Measurements from ENCODE around the gene CSNK1G3.
A peak's percentile ranks its signal among the peaks of the same experiment; 100 is the strongest.
"Not testable (repeated sequence)": the region's sequence is repeated elsewhere in the genome, so short reads cannot be mapped to it uniquely, and the experiment has no call there.

CSNK1G3 gene

GRCh38 chr5:123511648-123512605 lies at the start of gene CSNK1G3:
Gene CSNK1G3, plus strand, starts transcription at chr5:123512177. Its CDS starts 33,487 bp downstream, at chr5:123545664.
- DNase-seq, result peak; percentile 46 to 97 (median 92)

DNA sequence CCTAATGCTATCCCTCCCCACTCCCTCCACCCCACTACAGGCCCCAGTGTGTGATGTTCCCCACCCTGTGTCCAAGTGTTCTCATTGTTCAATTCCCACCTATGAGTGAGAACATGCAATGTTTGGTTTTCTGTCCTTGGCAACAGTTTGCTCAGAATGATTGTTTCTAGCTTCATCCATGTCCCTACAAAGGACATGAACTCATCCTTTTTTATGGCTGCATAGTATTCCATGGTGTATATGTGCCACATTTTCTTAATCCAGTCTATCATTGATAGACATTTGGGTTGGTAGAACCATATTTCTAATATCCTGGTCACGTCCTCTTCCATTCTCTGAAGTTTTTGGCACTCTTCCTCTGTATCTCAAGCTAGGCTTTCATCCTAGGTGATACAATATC lies 45.1 kb upstream of the CSNK1G3 start:
- DNase-seq, result not testable (repeated sequence)

- DNase-seq, result no peak
Observed at GRCh38 chr5:123471385-123471784, 40.6 kb upstream of the CSNK1G3 start.

- DNase-seq, result no peak
Observed at GRCh38 chr5:123472150-123472924, 39.6 kb upstream of the CSNK1G3 start.

- DNase-seq, result no peak
Observed at GRCh38 chr5:123474228-123474627, 37.7 kb upstream of the CSNK1G3 start.

DNA sequence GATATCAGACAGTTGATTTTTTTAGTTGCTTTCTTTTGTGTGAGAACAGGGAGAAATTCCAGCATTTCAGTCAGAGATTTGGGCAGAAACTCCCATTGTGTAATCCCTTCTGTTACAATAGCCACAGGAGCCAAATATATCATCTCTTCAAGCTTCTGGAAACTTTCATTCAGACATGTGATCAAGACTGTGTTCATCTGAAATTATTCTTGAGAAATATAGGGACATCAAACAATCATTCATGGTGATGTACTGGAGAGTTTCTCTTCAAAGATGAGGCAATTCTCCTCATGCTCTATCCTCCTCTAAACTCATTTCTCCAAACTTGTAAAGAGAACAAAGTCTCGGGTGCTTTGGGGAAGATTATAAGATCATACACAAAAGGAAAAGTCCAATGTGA lies 35.2 kb upstream of the CSNK1G3 start:
- DNase-seq, result no peak

DNA sequence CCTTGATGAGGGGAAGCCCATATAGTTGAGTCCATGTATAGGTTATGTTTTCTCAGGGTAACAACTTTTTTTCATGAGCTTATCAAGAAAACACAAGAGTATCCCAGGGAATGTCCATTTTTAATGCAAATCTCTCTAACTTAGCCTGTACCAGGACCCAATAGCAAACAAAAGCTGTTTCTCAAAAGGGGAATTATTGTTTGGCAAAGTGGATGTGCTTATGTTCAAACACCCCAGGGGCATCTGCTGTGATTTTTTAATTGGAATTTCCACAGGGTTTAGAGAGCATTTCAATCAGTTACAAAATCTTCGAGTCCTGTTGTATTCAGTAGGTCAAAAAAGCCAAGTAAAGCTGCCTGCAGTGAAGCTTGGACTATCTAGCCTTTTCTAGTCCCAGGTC lies 33.4 kb upstream of the CSNK1G3 start:
- no peak for DNase-seq

DNA sequence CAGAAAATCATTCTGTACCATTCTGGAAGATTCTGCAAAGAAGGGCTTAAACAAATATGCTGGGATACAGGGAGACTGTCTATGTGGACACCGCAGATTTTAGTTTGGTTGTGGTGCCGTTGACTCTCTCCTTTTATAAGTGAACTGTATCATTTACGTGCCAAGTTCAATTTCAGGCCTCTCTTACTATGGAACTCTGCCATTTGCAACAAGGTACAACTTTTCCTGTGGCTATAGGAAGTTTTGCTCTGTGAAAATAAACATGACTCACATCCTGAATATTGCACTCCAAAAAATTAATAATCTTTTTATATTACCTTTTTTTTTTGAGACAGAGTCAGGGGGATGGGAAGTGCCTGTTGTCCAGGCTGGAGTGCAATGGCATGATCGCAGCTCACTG lies 29.7 kb upstream of the CSNK1G3 start:
- no peak for DNase-seq

DNA sequence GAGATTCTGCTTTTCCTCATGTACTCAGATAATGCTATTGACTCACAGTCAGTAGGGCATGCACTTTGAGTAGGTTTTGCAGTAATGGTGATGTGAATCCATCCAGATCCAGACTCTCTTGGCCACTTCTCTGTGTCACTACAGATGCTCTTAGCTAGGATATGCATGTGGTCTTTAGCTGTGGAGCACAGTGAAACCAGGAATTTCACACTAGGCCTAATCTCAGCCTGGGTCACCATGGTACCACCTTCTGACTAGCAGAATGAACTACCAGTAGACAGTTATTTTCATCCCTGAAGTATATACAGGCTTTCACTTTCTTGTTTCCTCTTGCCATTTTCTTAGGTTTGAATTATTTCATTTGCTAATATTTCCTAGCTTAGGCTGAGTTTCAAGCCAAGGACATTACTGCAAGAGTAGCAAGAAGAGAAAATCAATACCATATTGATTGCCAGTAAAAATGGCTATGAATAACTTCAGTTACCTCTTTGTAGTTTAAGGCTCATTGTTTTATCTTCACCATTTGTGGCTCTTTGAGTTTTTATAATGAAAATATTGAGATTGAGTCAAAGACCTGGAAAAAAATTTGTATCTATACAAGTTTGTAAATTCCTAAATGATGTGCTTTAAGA lies 28.4 kb upstream of the CSNK1G3 start:
- DNase-seq, result no peak

- no peak for DNase-seq
Observed at GRCh38 chr5:123485275-123485674, 26.7 kb upstream of the CSNK1G3 start.

GRCh38 chr5:123486951-123487655 lies 24.9 kb upstream of the CSNK1G3 start:
- DNase-seq, result peak in 2 of 51 donors; percentile 15 to 44

DNA sequence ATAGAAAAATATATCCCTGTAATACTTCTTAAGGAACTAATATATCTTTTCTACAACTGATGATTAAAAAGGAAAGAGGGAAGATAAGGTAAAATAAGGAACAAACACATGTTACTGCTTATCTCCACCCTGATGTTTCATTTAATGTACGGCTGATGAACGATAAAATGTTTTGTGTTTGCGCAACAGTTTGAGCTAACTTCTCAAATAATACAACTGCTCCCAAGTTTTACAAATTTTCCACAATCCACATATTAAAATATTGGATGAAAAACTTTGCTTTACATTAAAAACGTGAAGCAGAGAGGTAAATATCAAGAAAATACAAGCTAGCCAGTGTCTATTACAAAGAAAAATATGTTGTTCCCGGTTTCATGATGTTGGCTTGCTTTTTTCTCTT lies 21.0 kb upstream of the CSNK1G3 start:
- no peak for DNase-seq

GRCh38 chr5:123495211-123495610 lies 16.8 kb upstream of the CSNK1G3 start:
- not testable (repeated sequence) for DNase-seq

GRCh38 chr5:123496892-123497291 lies 15.1 kb upstream of the CSNK1G3 start:
- peak in 1 of 51 donors; percentile 3 for DNase-seq

GRCh38 chr5:123500471-123500870 lies 11.5 kb upstream of the CSNK1G3 start:
- no peak for DNase-seq

GRCh38 chr5:123502120-123502519 lies 9.9 kb upstream of the CSNK1G3 start:
- no peak for DNase-seq

DNA sequence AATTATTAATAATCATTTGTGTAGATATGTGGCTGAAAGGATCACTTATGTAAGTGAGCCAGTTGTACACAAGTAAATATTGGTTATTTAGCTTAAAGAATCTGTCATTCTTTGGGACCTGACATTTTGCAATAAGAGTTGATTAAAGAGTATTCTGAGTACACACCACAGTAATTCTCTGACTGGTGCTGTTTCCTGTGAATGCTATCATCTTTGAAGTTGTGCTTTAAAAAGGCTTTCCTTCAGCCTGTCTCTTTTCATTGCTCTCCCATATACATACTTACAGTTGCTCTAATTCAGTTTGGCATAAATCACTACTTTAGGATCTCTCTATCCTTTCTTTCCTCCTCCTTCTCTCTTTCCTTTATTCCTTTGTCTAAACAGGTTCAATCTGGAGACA lies 8.7 kb upstream of the CSNK1G3 start:
- no peak for DNase-seq

GRCh38 chr5:123505633-123506032 lies 6.3 kb upstream of the CSNK1G3 start:
- DNase-seq, result no peak

GRCh38 chr5:123508441-123508840 lies 3.5 kb upstream of the CSNK1G3 start:
- DNase-seq, result no peak

DNA sequence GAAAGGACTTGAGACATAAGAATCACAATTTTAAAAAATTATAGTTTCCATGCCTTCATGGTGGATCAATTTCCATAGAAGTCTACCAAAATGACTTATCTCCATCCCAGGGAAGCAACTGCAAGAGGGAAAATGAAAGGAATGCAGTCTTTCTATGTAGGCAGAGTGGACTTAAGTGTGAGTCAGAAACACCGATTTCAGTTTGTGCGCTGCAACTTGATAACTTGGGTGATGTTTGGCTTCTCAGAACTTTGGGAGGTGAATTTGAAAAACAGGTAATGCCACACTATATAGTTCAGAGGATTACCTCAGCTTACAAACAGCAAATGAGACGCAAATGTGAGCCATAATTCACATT lies 708 bp upstream of the CSNK1G3 start:
- no peak for DNase-seq

Measured in hypothalamus (tissue), 51 donors.